DMS153 (cell line): Measurements from ENCODE around the gene MXI1.

ENCODE experiments used
- DNase-seq: peaks from one replicate; lab custom pipeline; 2025; lab: John Stamatoyannopoulos, UW

MXI1 gene

DNA sequence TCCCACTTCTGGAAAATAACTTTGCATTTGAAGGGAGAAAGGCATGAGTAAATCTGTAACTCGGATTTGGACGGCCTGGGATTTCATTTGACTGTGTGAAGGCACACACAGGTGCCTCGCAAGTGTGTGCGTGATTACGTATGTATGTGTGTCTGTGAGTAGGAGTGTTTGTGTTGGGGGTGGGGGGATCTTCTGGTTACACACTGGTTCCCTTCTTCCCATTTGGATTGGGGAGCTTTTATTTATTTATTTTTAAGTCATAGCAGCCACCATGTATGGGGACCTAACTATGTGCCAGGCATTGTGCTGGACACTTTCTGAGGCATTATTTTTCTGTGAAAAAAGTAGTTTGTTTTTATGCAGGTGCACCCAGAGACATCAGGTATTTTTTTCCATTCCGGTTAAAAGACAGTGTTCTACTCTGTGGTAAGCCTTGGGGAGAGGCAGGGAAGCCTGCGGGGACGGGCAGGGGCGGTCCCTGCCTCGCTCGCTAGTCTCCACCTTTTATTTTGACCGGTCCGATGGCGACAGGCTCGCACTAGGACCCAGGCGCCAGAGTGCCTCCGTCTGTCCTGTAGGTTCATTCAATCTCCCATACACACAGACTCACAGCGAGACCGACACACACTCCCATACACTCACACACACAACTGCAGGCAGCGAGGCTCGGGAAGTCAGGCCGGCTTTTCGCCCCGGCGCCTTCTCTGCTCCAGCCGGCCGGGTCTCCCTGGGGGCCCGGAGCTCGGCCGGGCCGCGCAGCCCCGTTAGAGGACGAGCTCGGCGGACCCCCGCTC is at the start of gene MXI1:
MXI1 (plus strand) TSS at position 595 of the 794 bp plus-strand sequence. CDS start 204 bp downstream, outside the sequence.
- peak; percentile 50 for DNase-seq

DNA sequence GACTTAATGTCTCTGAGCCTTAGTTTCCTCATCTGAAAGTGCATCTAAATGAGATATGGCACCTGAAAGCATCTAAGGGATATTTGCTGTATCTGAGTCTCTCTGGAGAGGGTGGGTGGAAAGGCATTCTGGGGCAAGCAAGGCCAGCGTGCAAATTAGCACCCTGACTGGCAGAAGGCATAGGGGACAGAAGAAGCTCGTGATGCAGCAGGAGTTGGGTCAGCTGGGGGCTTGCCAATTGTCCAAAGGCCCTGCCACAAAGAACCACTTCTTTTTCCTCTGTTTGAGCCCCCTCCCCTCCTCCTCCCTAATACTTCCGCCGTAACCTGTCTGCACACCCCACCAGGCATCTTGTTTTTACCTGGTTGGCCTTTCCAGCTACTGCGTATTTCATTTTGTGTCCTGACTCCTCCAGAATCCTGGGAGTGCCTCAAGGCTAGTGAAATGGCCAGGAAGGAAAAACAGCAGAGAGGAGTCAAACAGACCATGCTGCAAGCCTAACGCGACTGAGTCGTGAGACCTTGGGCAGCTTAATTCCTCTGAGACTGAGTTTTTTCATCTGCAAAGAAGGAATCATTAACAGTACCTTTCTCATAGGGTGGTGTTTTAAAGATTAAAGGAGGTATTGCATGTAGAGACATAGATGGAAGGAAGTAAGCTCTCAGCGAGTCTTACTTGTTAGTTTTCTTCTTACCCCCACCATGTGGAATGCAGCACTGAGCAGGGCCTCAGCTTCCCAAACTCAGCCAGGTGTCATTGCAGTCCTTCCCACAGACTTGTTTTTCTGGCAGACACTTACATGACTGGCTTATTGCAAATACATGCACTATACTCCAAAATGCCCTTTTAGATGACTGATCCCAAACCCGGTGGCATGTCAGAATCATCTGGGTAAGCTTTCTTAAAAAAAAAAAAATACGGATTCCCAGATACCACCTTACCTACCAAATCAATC is 49.1 kb upstream of the MXI1 start:
- DNase-seq, result no peak

DNA sequence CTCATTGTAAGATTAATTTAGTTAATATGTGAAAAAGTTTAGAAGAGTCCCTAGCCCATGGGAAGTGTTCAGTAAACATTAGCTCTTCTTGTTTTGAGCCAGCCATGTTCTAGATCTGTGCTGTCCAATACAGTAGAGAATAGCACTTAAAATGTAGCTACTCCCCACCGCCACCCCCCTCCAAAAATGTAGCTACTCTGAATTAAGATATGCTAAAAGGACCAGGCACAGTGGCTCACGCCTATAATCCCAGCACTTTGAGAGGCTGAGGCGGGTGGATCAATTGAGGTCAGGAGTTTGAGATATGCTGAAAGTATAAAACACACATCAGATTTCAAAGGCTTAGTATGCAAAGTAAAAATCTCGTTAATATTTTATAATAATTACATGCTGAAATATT is 47.3 kb upstream of the MXI1 start:
- no peak for DNase-seq

DNA sequence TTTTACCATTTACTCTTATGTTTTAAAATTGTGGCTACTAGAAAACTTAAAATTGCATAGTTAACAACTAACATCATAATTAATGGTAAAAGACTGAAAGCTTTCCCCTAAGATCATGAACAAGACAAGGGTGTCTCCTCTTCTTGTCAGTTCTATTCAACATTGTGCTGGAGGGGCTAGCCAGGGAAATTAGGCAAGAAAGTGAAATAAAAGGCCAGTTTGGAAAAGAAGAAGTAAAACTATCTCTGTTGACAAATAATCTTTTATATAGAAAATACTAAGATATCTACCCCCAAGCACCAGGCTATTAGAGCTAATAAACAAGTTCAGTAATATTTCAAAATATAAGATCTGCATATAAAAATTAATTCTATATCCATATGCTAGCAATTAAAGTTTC is 46.9 kb upstream of the MXI1 start:
- no peak for DNase-seq

DNA sequence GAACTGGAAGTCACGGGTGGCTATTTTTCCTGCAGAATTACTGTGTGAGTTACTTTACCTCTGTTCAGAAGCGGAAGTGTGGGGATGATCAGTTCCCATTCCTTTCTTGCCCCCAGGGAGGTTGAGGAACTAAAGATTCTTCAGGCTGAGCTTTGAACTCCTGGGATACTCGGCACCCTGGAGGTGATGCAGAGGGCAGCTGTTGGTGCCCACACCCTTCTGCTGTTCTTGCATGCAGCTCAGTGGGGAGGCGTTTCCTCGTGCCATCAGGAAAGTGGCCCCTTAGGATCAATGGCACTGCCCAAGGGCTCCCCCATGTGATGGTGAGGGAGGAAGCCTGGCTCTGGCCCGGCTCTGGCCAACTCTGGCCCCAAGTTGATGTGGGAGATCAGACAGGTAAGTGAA is 44.7 kb upstream of the MXI1 start:
- DNase-seq, result no peak

DNA sequence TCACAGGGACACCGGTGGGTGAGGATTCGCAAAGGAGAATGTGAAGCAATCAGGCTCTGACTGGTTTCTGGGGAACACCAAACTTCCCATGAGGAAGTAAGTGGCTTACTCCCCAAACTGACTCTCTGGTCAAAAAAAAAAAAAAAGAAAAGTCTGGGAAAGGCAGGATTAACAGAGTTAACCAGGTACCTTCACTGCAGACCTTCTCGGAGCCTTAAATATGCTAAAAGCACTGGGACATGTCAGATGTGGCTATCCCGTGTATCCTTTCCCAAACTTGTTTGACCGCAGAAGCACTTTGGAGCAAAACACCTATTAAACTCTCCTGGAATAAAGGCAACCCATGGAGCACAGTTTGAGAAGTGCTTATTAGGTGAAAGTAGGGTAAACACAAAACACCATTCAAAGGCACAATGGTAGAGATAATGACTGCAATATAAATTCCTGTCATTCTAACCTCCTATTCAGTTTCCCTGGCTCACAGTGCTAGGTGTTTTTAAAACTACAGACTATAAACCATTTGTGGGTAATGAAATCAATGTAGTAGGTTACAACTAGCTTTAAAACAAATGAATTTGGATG is 44.1 kb upstream of the MXI1 start:
- peak; percentile 70 for DNase-seq

DNA sequence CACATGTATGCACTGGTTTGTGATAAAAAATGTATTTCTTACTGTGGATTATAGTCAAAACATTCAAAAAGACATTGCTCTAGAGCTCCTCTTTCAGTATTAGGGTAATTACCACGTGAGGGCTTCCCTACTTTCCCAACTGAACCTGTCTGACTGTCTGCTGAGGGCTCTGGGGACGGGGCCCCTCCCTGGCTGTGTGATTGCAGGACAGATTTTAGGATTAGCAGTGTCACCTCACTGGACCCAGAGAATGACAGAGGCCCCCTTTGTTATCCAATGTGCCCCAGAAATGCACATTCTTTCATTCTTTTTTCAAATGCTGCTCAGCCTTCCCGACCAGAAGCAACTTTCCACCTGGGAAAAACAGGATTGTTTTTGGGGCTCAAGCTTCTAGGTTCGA is 43.6 kb upstream of the MXI1 start:
- DNase-seq, result no peak

DNA sequence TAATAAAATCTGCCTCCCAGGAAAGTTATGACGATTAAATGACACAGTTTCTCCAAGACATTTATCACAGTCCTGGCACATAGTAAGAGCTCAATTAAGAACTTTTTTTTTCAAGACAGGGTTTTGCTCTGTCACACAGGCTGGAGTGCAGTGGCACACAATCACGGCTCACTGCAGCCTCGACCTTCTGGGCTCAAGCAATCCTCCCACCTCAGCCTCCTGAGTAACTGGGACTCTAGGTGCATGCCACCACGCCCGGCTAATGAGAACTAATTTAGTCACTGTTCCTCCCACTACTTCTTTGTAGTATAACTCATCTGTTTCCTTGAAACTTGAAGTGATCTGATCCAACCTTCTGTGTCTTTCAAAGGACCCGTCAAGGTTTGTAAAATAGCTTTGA is 42.2 kb upstream of the MXI1 start:
- no peak for DNase-seq

DNA sequence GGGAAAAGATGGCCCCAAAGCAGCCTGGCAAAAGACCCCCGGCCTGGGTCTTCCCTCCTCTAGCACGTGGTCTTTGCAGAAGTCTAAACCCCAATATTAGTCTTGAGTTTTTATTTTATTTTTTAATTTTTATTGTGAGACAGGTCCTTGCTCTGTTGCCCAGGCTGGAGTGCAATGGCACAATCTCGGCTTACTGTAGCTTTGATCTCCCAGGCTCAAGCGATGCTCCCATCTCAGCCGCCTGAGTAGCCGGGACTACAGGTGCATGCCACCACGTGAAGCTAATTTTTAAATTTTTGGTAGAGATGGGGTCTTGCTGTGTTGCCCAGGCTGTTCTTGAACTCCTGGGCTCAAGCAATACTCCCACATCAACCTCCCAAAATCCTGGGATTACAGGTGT is 40.3 kb upstream of the MXI1 start:
- DNase-seq, result no peak

DNA sequence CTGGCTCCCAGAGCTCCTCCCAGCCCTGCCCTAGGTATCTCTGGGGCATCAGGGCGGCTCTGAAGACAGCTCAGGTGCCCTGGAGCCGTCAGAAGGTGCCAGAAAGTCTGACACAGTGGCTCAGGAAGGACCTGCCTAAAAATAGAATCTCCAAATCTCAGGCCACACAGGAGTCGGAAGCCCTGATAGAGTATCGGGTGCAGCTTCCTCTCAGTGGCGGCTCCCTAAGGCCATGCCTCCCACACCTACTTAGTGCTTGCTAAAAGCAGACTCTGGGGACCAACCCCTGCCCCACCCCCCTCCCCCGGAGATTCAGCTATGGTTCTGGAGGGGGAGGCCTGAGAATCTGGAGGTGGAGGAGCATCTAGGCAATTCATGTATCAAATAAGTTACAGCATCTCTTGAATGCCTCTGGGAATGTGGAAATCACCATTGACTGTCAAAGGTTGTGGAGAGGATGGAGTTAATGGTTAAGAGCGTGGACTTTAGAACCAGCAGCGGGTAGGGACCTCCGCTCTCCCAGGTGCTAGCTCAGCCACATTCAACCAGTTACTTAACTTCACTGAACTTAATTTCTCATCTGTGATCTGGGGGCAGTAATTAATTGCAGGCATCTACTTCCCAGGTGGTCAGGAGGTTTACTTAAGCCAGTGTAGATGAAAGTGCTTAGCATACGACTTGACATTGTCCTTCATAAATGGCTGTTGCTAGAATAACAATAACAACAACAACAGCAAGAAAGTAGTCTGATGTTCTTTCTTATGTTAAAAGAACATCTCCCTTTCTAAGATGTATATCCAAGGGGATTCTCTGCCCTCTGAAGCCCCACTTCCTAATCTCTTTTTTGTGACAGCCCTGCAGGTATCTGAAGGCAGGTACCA is 38.6 kb upstream of the MXI1 start:
- DNase-seq, result no peak

DNA sequence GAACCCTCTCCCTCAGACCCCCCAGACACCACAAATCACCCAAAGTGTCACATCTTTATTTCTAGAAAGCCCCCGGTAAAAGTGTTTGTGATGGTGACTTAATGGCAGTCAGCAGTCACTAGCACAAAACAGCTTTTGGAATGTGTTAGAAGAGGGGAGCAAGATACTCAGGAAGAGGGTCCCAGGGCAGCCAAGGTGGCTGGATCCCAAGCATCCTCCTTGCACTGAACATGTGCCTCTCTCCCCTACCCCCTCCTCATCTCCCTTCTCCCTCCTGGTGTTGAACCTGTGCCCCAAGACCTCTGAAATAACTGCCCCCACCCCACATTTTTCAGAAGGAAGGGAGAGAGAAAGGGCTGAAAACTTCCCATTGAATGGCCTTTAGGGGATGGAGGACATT is 37.8 kb upstream of the MXI1 start:
- no peak for DNase-seq

DNA sequence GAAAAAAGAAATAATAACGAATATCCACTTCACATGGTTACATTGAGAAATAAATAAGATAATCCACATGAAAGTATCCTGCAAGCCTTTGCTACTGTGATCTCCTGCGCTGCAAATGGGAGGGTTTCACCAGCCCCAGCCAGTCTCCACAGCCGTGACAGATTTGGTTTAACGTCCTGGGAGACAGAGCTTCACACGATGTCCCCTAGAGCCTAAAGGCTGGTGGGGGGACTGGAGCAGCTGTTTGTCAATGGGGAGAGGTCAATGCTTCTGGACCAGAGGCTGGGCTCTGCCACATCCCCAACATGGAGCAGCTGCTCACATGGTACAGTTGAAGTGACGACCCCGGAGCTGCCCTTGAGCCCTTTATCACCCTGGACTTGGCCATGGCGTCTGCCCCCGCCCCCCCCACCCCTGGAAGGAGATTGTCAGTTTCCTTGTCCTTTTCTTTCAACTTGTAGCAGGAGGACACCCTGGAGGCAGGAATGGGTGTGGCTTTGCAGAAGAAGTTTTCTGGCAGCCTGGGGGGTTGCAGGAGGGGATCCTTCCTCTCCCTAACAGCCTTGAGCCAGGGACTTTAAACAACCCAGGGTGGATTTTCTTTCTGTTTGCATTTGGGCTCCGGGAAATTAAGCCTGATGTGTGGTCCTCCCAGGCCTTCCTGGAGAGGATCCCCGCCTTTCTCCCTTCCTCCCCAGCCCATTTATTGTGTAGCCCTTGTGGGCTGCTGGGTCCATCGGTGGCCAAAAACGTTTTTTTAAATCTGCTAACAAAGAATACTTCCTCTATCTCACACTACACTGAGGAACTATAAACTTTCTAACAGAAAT is 37.0 kb upstream of the MXI1 start:
- no peak for DNase-seq

DNA sequence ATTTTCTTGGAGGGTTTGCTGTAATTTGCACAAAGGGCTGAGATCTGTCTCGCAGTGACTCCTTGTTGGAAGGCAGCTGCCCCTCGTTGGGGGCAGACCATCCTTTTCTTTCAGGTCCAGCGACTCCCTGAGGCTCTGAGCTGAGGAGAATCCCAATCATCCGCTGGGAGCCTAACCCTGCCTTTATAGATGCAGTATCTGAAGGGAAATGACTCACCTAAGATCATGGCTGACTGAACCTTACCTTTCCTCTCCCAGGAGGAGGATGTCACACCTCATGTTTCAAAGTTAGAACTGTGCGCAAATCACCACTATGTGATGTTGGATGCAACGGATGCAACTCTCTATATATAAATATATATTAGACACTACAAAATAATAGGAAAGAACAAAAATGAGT is 36.4 kb upstream of the MXI1 start:
- no peak for DNase-seq

DNA sequence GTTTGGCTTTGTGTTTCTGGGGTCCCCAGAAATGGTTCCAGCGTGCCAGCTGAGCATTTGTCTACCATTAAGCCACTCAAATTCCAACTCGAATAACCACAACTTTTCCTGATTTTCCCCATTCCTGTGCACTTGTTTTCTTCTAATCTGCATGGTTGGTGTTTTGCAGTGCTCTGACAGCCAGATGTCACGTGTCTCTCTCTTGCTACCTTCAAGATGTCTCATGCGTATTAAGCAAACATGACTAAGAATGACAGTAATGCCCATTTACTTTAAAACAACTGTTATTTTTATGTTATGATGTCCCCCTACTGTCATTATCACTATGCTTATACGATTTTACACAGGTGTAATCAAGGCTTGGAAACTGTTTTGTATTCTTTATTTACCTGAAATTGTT is 35.2 kb upstream of the MXI1 start:
- no peak for DNase-seq

DNA sequence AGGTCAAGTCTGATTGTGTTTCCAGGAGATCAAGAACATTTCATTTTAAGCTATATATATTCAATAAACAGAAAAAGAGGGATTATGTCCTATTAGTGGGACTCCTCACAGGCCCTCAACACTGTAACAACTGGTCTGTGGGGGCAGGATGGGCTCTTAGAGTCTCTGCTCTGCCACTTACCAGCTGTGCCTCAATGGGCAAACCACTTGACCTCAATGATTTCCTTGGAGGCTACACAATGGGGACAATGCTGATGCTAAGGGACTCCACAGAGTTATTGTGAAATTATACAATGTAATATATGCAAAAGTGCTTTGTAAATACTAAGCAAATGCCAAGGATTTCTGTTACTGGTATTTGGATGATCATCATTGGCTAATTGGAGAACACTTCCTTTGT is 33.2 kb upstream of the MXI1 start:
- peak; percentile 81 for DNase-seq

DNA sequence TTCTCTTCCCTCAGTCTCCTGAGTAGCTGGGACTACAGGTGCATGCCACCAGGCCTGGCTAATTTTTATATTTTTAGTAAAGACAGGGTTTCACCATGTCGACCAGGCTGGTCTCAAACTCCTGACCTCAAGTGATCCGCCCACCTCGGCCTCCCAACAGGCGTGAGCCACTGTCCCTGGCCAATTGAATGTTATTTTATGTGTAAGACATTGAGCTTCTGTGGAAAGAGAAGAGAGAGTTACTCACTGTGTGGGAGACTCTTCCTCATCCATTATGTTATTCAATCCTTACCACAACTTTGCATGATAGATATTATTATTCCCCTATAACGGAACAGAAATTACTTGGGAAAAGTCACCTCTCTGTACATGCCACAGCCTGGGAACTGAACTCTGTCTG is 32.6 kb upstream of the MXI1 start:
- DNase-seq, result no peak

DNA sequence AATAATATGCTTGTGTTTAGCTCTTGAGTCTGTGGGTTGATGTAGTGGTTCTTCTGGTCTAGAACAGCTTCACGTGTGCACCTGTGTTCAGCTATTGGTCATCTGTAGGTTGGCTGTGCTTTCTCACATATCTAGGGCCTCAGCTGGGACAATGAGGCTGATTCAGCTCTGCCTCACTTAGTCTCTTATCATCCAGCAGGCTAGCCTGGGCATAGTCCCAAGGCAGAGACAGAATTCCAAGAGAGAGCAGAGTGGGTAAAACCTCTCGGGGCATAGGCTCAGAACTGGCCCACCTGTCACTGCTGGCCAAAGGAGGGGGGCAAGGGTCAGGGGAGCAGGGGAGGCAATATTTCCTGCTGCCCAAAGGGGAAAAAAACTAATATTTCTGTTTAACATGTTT is 32.0 kb upstream of the MXI1 start:
- DNase-seq, result no peak

DNA sequence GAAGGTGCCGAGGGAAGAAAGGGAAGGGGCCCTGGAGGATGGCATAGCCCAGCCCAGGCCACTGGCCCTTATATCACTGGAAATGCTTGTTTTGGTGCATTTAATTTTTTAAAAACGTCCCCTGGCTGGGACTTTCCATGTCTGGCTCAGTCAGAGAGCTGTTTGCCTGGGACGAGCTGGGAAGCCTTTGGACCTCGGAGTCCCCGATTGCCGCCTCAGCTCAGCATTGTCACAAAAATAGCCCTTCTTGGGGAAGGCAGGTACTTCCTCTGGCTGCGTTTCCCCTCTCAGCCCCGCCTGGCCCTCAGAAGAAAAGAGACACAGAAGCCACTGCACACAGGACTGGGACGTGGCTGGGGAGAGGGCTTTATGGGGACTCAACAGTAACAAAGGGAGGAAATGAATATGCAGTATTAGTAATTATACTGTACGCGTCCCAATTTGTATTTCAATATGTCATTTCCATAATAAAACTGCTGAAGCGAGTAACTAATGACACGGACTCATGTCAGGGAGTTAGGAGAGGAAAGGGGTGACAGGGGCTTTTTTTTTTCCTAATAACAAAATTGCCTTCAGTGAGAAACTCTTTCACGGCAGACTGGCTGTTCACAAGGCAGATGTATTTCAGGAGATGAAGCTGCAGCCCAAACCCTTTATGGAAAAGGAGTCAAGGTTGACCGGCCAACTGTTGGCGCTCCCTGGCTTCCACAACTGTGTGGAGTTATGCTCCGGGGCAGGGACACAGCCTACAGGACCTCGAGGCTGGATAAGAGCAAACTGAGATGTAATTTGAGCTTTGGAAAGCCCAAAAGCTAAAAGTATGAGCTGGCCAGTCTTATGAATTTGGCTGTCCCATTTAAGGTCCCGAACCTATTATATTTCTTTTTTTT is 31.0 kb upstream of the MXI1 start:
- DNase-seq, result no peak

DNA sequence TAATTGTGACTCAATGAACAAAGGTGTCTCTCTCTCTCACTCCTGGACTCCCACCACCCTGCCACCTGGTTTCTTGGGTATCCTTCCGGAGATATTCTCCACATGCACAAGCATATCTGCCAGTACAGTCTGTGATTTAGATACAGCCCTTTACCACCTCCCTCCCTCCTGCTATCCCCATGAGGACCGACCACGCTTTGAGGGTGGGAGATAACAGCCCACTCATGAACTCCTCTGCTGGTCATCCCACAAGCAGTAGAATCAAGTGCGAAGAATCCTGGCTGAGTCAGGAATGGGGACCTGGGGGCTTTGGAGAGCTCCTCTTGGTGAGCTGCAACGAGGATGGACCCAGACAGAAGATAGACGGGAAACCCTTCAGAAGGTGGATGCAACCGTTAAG is 28.2 kb upstream of the MXI1 start:
- no peak for DNase-seq

DNA sequence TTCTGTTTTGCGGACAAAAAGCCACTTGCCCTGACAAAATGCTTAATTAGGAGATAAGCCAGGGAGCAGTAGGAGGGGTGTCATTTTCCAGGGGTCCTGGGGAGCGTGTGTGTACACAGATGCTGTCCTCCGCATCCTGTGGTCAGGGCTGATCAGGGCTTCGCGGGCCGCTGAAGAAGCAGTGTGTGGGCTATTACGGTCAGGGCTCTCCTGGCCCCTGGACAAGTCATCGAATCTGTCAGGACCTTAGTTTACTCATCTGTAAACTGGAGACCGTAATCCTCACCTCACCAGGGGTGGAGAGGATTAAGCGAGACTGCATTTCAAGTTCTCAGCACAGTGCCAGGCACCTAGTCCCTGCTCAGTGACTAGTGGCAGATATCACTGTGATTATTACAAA is 26.0 kb upstream of the MXI1 start:
- no peak for DNase-seq
